Loucy (cell line): ENCODE measurements around the gene DENND2A.

Source experiments
- CTCF ChIP-seq: fragments of 200-600 bp; sonication (generic); conservative IDR thresholded peaks from 2 replicates; pipeline ENCODE4 v1.5.1; 2014; ENCODE audit warnings: mild to moderate bottlenecking, antibody characterized with exemption, low read length
- EZH2phosphoT487 ChIP-seq: fragments of 200-600 bp; IDR thresholded peaks from 2 replicates; pipeline ENCODE4 v1.6.1; 2018; ENCODE audit warnings: antibody characterized with exemption, mild to moderate bottlenecking, moderate library complexity, borderline replicate concordance

- TF ChIP-seq CTCF (peak; percentile 80), EZH2phosphoT487 (no peak)
Observed at GRCh38 chr7:140674899-140675701, 34.5 kb upstream of the DENND2A start.
